AG09309 (cell line): ENCODE results near the gene LCN2.
A peak's percentile ranks its signal among the peaks of the same experiment; 100 is the strongest.

Experiments used
- DNase-seq: peaks from one replicate; pipeline ENCODE4 v3.0.0-alpha.2; 2010; ENCODE audit warnings: low read depth
- H3K4me3 ChIP-seq: 2 replicates; pipeline ENCODE4 v1.5.1; 2011; ENCODE audit warnings: mild to moderate bottlenecking, low read depth, low read length, moderate library complexity; ENCODE audit not compliant: control insufficient read depth
- CTCF ChIP-seq: IDR thresholded peaks from 2 replicates; pipeline ENCODE4 v1.5.1; 2011; ENCODE audit warnings: mild to moderate bottlenecking, low read depth, low read length, inconsistent platforms; ENCODE audit not compliant: insufficient read depth, control insufficient read depth; ENCODE audit errors: missing control alignments

LCN2 gene

DNA sequence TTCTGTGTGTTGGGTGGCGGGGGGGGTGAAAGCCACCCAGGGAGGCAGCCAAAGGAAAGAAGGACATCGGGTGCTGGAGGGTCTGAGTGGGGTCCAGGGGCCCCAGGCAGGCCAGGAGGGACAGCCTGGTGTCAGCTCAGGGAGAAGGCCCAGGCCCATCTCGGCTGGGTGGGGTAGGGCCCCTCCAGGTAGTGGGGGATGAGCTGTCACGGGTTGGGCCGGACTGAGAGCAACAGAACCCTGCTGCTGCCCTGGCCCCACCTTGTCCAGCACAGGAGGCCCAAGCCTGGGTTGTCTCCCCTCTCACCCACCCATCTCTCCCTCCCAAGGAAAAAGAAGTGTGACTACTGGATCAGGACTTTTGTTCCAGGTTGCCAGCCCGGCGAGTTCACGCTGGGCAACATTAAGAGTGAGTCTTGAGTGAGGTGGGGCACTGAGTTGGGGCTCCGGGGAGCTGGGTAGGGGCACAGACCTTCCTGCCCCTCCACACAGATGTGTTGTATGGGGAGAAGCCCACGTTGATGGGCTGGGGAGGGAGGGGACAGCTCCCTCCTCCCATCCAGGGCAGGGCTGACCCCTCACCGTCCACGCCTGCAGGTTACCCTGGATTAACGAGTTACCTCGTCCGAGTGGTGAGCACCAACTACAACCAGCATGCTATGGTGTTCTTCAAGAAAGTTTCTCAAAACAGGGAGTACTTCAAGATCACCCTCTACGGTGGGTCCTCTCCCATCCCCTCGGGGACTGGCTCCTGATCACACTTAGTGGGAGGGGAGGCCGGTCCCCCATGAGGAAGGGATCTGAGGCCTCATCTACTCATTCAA lies 2.3 kb downstream of the LCN2 start:
- no peak for TF ChIP-seq CTCF
- no peak for DNase-seq
- H3K4me3 ChIP-seq, result no peak overlapping the region

GRCh38 chr9:128152133-128153059 lies 3.1 kb downstream of the LCN2 start:
- no peak for TF ChIP-seq CTCF
- no peak overlapping the region for H3K4me3 ChIP-seq
- no peak for DNase-seq

- no peak for DNase-seq
- no peak for TF ChIP-seq CTCF
- H3K4me3 ChIP-seq, result no peak overlapping the region
These were observed 4.0 kb downstream of the LCN2 start for GRCh38 chr9:128153060-128153946.

DNA sequence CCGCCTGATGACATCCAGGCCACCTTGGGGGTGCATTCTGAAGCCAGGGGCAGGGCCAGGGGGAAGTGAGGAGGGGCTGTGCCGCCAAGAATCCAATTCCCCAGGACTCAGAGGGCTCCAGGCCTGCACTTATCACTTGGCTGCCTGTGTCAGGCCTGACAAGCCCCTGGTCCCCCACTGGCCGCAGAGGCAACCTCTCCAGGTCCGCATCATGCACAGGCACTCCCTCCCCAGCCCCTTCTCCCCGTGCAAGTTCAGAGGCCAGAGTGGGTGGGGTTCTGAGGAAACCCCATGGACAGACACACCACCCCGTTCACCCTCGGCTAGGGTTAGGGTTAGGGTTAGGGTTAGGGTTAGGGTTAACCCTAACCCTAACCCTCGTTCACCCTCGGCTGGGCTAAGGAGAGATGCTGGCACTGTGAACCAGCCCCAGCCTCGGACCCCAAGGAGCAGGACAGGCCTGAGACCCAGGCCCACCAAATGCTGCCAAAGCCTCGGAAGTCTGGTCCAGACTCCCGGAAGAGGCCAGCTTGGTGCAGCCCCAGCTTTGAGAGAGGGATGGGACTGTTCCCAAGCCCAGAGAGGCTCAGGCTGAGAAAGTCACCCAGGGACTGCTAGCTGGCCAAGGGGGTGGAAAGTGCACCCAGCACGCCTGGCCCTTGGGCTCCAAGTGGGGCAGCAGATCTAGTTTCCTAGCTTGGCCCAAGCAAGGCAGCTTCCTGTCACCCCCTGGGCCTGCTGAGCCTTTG lies 4.9 kb downstream of the LCN2 start:
- DNase-seq, result no peak

GRCh38 chr9:128155736-128156500 lies 6.7 kb downstream of the LCN2 start:
- no peak for TF ChIP-seq CTCF
- no peak overlapping the region for H3K4me3 ChIP-seq
- DNase-seq, result no peak

More for the DNA sequence above, 4.9 kb downstream of the LCN2 start:
- no peak for TF ChIP-seq CTCF
- H3K4me3 ChIP-seq, result no peak overlapping the region

- peak overlapping the region; percentile 32 for H3K4me3 ChIP-seq
- DNase-seq, result no peak
- no peak for TF ChIP-seq CTCF
These were observed 10.2 kb downstream of the LCN2 start for GRCh38 chr9:128159522-128159783.
